Epithelial cell of proximal tubule (primary cell): ENCODE measurements around the gene RUNX1. TPM values are rescaled to one million over a fixed set of nuclear protein-coding genes. Genes with fewer than 3 reads are reported as not detected.

Source experiments
- DNase-seq: peaks from one replicate; pipeline ENCODE4 v3.0.0-alpha.2; 2011; ENCODE audit warnings: low read depth
- H3K4me3 ChIP-seq: 2 replicates; pipeline ENCODE4 v1.5.1; 2011; ENCODE audit warnings: low read depth, mild to moderate bottlenecking, low read length
- total RNA-seq: library from RNA; depleted of rRNA; stranded (reverse); fragments of >200 nt; gene quantifications from 2 replicates; pipeline ENCODE4 v1.2.3, GENCODE V29; 2015
- TF ChIP-seq, protein P1 (sequence below): conservative IDR thresholded peaks from 2 replicates; pipeline ENCODE4 v1.5.1; 2012; ENCODE audit warnings: low read depth, mild to moderate bottlenecking, low read length

The RUNX1 gene
- total RNA-seq, 1 donor from 2014 or later: 11.3 TPM

DNA sequence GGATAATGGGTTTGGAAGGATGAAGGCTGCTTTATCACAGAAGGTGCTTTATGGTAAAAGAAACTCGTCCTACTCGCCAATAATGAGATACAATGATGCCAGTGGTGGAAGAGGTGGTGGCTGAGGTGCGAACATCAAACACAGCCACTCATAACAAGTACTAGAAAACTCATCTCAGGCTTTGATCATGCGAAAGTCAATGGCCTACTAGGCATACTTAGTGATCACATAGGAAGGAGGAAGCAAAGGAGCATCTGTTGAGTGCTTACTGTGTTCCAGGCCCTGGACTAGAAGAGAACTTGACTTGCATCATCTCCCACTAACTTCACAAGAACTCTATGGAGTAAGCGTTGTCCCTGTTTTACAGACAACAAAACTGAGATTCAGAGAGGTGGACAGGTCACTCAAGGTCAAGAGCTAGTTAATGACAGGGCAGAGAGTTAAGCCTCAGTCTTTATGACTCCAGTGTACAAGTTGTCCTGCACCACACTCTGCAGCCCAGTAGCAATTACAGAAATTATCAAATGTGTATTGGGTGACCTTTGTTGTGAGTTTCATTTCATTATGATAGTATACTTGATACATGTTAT is 33.6 kb downstream of the RUNX1 start:
- TF ChIP-seq, protein P1, sequence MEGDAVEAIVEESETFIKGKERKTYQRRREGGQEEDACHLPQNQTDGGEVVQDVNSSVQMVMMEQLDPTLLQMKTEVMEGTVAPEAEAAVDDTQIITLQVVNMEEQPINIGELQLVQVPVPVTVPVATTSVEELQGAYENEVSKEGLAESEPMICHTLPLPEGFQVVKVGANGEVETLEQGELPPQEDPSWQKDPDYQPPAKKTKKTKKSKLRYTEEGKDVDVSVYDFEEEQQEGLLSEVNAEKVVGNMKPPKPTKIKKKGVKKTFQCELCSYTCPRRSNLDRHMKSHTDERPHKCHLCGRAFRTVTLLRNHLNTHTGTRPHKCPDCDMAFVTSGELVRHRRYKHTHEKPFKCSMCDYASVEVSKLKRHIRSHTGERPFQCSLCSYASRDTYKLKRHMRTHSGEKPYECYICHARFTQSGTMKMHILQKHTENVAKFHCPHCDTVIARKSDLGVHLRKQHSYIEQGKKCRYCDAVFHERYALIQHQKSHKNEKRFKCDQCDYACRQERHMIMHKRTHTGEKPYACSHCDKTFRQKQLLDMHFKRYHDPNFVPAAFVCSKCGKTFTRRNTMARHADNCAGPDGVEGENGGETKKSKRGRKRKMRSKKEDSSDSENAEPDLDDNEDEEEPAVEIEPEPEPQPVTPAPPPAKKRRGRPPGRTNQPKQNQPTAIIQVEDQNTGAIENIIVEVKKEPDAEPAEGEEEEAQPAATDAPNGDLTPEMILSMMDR: no peak
- no peak for DNase-seq
- no peak overlapping the region for H3K4me3 ChIP-seq

DNA sequence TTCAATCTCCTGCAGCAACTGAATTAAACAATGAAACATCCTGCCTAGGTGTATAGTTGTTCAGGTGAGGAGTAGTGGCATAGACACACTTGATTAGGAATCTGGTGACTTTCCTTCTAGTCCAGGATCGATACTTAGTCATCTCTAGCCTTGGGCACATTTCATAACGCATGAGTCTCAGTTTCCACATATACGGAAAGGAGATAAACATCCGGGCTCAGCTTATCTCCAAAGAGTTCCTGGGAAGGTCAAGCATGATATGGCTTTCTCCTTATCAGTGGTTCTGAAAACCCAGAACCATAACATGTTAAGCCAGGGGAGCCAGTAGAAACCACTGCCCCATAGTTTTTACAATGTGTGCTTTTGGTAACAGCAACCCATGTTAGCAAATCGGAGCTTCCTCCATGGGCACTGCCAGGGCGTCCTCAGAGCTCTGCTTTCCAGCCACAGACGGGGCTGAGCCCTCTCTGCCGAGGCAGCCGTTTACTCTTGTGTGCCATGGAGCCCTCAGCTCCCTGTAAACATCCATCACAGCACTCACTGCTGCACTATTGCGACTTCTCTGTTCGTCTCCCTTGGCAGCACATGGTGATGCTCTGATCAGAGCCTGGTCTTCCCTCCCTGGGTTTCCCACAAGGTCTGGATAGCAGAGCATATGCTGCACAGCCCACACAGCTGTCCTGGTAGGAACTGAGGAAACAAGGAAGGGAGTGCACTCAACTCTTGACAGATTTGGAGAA is 34.6 kb downstream of the RUNX1 start:
- no peak overlapping the region for H3K4me3 ChIP-seq
- TF ChIP-seq, protein P1: no peak
- no peak for DNase-seq

DNA sequence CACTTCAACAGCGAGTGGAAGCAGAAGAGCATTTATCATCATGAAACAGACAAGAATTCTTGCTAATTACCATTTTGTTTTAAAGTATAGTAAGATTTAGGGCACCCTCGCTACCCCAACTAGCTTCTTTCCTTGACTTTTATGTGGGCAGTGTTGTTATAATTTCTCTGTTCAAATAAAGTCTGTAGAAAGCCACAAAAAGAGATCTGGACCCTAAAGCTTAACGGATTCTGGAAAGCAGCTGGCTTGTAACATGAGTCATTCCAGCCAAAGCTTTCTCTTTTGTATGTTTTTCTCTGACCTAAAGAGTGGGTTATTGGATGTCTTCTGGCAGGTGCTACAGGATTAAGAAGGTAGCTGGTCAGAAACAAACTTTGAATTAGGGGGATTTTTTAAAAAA is 37.4 kb downstream of the RUNX1 start:
- TF ChIP-seq, protein P1: no peak
- no peak for DNase-seq
- no peak overlapping the region for H3K4me3 ChIP-seq

DNA sequence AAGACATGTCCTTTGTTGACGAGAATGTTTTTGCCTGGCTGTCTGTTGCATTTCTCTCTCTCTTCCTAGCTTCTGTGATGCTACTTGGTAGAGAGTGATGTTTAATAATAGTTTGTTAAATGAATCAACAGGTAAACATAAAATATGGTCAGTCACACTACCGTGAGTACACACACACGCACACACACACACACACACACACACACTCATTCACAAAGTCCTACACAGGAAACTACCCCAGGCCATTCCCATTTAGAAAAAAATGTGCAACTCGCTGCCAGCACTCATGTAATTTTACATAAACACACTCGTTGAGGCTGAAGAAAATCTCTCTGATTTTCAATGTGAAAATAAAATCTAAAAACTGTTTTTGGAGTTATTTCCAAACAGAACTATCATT is 38.7 kb downstream of the RUNX1 start:
- H3K4me3 ChIP-seq: no peak overlapping the region
- DNase-seq: no peak
- TF ChIP-seq, protein P1: no peak

DNA sequence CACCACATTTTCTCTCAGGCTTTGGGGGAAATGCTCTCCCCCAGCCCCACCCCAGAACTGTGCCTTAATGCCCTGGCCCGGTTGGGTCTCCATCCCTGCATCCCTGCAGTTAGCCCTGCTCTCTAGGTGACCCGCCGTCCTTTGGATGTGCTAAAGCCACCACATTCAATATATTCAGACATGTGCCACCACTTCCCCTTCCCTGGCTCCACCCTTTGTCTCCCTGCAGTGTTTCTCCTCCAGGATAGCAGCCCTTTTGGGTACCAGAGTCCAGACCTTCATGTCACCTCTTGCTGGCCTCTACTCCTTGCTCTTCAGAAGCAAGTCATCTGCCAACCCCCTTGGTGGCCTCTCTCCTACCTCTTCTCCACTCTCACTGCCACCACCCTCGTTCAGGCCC is 41.8 kb downstream of the RUNX1 start:
- H3K4me3 ChIP-seq: no peak overlapping the region
- DNase-seq: no peak
- TF ChIP-seq, protein P1: no peak

DNA sequence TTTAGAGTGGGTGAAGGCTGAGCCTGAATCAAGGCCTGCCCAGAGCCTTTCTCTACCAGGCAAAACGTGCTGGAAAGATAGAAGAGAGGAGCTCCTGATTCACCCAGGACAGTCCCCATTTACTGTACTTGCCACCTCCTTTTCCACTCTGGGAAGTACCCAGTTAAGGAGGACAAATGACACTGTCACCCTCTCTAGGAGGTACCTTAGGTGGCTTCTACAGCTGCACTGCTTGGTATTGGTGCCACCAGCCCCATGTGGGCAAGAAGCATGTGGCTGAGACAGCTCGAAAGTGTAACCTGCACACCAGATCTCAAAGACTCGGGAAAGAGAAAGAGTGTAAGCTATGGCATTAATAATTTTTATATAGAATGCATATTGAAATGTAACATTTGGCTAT is 42.3 kb downstream of the RUNX1 start:
- DNase-seq: no peak
- H3K4me3 ChIP-seq: no peak overlapping the region
- TF ChIP-seq, protein P1: no peak

DNA sequence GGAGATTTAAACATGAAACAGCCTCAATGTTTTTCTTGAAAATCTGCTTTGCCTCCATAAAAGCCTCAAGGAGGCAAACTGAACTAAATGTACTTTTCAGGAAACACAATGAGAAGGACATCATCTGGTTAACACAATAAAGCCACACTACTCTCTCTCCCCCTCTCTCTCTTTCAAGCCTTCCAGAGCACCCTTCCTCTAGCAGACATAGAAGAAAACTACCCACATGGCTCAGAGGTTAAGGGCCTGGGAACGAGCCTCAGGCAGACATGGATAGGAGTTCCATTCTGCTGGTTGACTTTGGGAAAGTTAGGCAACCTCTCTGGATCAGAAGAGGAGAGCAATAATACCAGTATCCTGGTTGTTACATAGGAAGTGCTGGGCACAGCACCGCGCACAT is 42.9 kb downstream of the RUNX1 start:
- DNase-seq: no peak
- TF ChIP-seq, protein P1: no peak
- H3K4me3 ChIP-seq: no peak overlapping the region
